ENCODE measurements around the gene WDR20.
"Not testable (repeated sequence)": the region's sequence is repeated elsewhere in the genome, so short reads cannot be mapped to it uniquely, and the experiment has no call there.

The WDR20 gene

GRCh38 chr14:102134021-102134420 is 5.7 kb upstream of the WDR20 start:
- not testable (repeated sequence) for DNase-seq (ENCODE audit: low read depth in 2 of 2)

DNA sequence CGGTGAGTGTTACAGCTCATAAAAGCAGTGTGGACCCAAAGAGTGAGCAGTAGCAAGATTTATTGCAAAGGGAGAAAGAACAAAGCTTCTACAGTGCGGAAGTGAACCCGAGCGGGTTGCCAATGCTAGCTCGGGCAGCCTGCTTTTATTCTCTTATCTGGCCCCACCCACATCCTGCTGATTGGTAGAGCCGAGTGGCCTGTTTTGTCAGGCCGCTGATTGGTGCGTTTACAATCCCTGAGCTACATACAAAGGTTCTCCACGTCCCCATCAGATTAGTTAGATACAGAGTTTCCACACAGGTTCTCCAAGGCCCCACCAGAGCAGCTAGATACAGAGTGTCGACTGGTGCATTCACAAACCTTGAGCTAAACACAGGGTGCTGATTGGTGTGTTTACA is 5.0 kb upstream of the WDR20 start:
- DNase-seq (ENCODE audit: low read depth in 2 of 2), result not testable (repeated sequence)

- not testable (repeated sequence) for DNase-seq (ENCODE audit: low read depth in 2 of 2)
These were observed 4.2 kb upstream of the WDR20 start for GRCh38 chr14:102135456-102135855.

- no peak for DNase-seq (ENCODE audit: low read depth in 2 of 2)
These were observed 1.2 kb upstream of the WDR20 start for GRCh38 chr14:102138535-102138934.

DNA sequence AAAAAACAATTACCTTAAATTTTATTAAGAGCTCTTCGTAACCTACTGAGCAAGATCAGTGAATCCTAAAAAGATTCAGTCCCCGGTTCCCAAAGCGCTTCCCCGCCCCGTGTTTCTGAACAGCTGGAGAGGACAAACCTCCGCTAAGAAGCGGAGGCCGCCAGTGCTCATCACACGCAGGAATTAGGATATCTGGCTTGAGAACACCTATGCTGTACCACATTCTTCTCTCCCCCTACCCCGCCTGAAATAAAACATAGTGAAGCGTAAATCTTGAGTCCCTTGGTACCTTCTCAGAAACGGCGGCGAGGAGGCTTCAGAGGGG is 774 bp upstream of the WDR20 start:
- DNase-seq (ENCODE audit: low read depth in 2 of 2), result no peak

GRCh38 chr14:102140027-102140749 is 491 bp downstream of the WDR20 start:
- DNase-seq (ENCODE audit: low read depth in 2 of 2), result peak in 1 of 2 donors; percentile 2

- DNase-seq (ENCODE audit: low read depth in 2 of 2), result no peak
These were observed 1.1 kb downstream of the WDR20 start for GRCh38 chr14:102140750-102141145.

DNA sequence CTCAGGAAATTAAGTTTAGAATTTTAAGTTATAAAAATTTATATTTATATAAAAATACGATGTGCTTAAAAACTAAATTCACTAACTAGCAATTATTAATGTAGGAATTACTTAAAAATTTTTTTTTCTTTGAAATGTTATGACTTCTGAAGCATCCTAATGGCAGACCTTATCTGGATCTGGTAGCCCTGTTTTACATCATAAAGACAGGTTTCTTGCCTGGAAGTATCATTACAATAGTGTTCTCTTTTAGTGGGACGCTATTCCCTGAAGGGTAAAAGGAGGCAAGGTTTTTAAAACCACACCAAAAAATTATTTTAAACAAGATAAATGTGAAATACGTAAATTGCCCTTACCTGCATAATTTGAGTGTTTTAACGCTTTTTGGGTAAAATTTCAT is 2.1 kb downstream of the WDR20 start:
- DNase-seq (ENCODE audit: low read depth in 2 of 2), result no peak

DNA sequence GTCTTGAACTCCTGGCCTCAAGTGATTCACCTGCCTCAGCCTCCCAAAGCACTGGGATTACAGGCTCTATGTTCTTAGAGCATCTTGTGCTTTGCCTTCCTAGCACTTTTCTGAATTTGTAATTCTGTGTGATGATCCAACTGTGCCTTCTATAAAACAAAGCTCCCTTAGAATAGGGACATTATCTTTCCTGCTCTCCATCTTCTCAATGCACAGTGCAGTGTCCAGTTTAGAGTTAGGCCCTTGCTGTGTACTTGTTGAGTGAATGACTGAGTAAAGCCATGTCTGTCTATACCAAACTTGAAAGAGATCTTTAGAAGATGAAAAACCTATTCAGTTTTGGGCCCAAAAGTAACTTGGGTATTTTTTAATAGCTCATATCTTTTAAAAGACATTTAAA is 5.2 kb downstream of the WDR20 start:
- no peak for DNase-seq (ENCODE audit: low read depth in 2 of 2)

DNA sequence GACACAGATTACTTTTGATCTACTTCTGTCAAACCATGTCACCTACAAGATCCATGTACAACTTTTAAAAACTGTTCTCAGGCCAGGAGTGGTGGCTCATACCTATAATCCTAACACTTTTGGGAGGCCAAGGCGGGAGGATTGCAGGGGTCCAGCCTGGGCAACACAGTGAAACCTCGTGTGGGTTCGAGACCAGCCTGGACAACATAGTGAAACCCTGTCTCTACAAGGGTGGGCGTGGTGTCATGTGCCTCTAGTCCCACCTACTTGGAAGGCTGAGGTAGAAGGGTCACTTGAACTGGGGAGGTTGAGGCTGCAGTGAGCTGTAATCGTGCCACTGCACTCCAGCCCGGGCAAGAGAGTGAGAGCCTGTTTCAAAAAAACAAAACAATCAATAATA is 5.7 kb downstream of the WDR20 start:
- no peak for DNase-seq (ENCODE audit: low read depth in 2 of 2)

GRCh38 chr14:102146423-102146822 is 6.7 kb downstream of the WDR20 start:
- DNase-seq (ENCODE audit: low read depth in 2 of 2), result no peak

GRCh38 chr14:102150083-102150482 is 10.4 kb downstream of the WDR20 start:
- no peak for DNase-seq (ENCODE audit: low read depth in 2 of 2)

DNA sequence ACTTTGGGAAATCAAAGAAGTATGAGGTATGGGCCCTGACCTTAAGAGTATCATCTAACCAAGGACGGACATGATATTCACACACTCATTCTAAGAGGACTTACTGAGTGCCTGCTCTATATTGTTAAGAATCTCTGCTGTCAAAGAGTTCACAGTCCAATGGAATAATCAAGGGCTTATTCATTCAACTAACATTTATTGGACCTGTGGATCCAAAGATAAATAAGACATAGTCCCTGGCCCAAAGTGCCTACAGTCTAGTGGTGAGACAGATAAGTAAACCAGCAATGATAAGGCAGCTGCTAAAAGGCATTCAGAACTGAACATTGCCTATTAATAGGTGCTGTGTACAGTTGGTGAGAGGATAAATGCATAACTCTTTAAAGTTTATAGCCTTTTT is 11.0 kb downstream of the WDR20 start:
- no peak for DNase-seq (ENCODE audit: low read depth in 2 of 2)

DNA sequence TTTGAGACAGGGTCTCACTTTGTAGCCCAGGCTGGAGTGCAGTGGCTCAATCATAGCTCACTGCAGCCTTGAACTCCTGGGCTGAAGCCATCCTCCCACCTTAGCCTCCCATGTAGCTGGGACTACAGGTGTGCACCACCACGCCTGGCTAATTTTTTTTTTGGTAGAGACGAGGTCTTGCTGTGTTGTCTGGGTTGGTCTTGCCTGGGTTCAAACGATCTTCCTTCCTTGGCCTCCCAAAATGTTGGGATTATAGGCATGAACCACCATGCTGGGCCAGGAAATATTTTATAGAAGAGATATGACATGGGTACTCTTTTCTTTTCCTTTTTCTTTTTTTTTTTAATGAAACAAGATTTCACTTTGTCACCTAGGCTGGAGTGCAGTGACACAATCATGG is 11.7 kb downstream of the WDR20 start:
- DNase-seq (ENCODE audit: low read depth in 2 of 2), result not testable (repeated sequence)

GRCh38 chr14:102154121-102154520 is 14.4 kb downstream of the WDR20 start:
- no peak for DNase-seq (ENCODE audit: low read depth in 2 of 2)

DNA sequence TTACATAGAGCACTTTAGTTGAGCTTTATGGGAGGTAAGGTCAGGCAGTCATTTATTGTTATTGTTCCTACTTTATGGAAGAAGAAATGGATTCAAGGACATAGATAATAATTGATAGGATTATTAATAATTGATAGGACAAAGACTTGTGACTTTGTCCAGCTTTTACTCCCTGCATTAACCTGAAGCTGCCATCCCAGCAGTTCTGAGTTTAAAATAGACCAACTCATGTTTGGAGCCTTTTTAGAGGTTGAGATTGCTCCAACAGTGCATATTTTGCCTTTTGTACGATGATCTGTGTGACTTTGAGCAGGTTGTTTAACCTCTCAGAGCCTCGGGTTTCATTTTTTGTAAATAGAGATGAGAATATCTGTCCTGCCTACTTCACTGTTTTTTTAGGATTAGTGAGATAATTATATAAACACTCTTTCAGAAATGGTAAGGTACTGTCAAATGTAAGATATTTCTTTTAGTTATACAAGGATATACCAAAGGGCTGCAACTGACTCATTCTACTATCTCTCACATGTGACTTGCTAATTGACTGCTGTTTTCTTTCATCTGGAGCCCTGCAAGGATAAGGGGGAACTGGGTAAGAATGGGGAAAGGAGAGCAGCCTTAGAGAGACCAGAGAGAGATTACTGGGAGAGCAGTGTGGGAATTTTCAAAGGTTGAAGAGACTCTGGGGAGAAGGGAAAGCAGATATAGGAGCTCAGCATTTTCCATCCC is 15.3 kb downstream of the WDR20 start:
- DNase-seq (ENCODE audit: low read depth in 2 of 2), result no peak

DNA sequence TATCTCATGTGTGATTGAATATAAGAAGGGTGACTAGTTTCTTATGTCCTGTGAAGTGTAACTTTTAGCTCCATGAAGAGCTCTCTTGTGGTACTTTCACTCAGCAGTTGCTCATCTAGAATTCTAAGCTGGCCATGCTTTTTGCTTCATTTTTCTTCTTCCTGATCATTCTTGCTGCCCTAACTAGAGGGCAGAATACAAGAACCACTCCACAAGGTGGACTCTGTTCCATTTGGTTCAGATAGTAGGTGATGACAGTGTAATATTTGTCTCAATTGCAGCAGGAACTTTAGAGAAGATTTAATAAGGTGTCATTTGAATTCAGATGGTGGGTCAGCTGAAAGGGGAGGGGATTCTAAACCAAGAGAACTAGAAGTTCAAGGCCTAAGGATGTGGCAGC is 17.6 kb downstream of the WDR20 start:
- DNase-seq (ENCODE audit: low read depth in 2 of 2), result no peak

DNA sequence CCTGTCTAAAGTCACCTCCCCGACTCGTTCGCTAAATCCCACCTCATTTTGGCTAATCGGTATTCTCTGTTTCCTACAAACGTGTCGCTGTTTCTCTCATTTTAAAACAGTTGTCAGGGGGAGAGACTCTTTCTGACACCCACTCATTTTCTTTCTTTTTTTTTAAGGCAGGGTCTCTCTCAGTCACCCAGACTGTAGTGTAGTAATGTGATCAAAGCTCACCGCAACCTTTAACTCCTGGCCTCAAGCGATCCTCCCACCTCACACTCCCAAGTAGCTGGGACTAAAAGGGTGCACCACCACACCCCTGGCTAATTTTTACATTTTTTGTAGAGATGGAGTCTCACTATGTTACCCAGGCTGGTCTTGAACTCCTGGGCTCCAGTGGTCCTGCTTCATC is 19.1 kb downstream of the WDR20 start:
- DNase-seq (ENCODE audit: low read depth in 2 of 2), result no peak

DNA sequence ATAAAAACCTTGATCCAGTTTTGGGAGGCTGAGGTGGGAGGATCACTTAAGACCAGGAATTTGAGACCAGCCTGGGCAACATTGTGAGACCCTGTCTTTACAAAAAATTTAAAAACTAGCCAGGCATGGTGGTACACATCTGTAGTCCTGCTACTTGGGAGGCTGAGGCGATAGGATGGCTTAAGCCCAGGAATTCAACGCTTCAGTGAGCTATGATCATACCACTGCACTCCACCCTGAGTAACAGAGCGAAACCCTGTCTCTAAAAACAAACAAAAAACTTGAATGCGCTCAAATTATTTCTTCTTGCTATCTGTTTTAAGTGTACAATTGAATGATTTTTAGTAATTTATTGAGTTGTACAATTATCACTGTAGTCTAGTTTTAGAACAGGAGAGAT is 20.1 kb downstream of the WDR20 start:
- DNase-seq (ENCODE audit: low read depth in 2 of 2), result no peak

GRCh38 chr14:102162487-102162886 is 22.8 kb downstream of the WDR20 start:
- DNase-seq (ENCODE audit: low read depth in 2 of 2), result no peak

- DNase-seq (ENCODE audit: low read depth in 2 of 2), result no peak
These were observed 24.5 kb downstream of the WDR20 start for GRCh38 chr14:102164241-102164641.

- no peak for DNase-seq (ENCODE audit: low read depth in 2 of 2)
These were observed 25.3 kb downstream of the WDR20 start for GRCh38 chr14:102164965-102165364.

DNA sequence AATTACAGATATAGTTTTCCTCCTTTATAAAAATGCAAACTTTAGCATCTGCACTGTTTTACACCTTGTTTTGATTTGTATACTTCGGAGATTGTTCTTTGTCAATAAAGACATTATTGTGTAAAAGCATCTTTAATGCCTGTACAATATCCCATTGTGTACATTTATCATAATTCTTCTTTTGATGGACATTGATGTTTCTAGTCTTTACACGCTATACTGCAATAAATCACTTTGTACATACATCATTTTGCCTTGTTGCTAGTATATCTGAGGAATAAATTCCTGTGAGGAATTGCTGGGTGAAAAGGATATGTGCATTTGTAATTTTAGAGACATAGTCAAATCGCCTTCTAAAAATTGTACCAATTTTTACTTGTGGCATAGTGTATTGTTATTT is 30.4 kb downstream of the WDR20 start:
- DNase-seq (ENCODE audit: low read depth in 2 of 2), result no peak

All from stimulated activated CD4-positive, alpha-beta T cell treated with anti-CD3 and anti-CD28 coated beads, Interleukin-1b, Interleukin-23, amount 100 ng/mL, for 1 hour (primary cell).